ENCODE data around the gene TNK2.

DNA sequence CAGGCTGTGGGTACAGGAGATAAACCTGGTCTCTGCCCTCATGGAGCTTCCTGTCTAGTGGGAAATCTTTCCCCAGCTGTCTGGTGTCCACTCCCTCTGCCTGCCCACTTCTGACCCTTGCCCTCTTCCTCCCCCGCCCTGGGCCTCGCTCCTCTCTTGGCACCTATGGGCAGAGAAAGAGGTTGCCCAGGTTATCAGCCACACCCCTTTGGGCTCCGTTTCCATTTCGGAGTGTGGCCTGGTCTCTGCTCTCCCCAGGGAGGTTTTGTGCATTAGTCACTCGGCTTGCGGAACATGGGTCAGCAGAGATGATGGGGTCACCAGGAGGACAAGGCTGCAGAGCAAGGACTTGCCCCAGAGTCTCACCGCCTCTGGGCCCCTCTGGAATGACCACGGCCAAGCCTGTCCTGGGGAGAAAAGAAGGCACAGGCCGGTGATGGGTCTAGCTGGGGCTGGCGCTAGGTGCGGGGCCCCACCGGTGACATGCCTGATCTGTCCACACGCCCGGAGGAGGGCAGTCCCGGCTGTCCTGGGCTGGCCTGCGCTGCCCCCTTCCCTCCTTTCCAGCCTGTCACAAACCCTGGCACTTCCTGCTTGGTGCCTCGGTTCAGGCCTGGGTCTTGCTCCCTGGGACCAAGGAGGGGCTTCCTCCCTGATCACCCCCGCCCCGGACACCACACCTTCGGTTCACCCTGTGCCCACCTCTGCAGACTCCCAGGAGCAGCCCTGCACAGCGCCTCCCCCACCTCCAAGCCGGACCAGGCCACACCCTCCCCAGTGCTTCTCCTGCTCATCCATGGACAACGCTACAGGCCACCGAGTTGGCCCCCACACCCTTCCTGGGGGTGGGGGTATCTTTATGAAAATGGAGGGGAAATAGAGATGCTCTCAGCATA, 61.0 kb downstream of the TNK2 start:
- no peak for TF ChIP-seq CTCF (conservative IDR thresholded peaks at IDR 0.05; ENCODE audit: low read length)
- TF ChIP-seq EZH2phosphoT487 (IDR thresholded peaks at IDR 0.05; ENCODE audit: borderline replicate concordance, low read depth, low read length), result no peak

Measured in OCI-LY7 (cell line).